ENCODE measurements around the gene U2AF2.

- TF ChIP-seq EZH2 (IDR thresholded peaks at IDR 0.05; ENCODE audit: low read depth, unreplicated experiment) (no peak), EZH2phosphoT487 (IDR thresholded peaks at IDR 0.05; ENCODE audit: unreplicated experiment) (no peak), CREB1 (CRISPR knock-in tag; IDR thresholded peaks at IDR 0.05; ENCODE audit: low read depth) (no peak), POLR2AphosphoS5 (IDR thresholded peaks at IDR 0.05; ENCODE audit: low read depth) (no peak), REST (IDR thresholded peaks at IDR 0.05; ENCODE audit: unreplicated experiment) (no peak), JUNB (IDR thresholded peaks at IDR 0.05; ENCODE audit: unreplicated experiment) (no peak), STAT1 (IDR thresholded peaks at IDR 0.05; ENCODE audit: unreplicated experiment) (no peak), ZNF462 (CRISPR knock-in tag; IDR thresholded peaks at IDR 0.05) (no peak), ZNF114 (CRISPR knock-in tag; IDR thresholded peaks at IDR 0.05) (no peak)
- TF ChIP-seq, protein P1, sequence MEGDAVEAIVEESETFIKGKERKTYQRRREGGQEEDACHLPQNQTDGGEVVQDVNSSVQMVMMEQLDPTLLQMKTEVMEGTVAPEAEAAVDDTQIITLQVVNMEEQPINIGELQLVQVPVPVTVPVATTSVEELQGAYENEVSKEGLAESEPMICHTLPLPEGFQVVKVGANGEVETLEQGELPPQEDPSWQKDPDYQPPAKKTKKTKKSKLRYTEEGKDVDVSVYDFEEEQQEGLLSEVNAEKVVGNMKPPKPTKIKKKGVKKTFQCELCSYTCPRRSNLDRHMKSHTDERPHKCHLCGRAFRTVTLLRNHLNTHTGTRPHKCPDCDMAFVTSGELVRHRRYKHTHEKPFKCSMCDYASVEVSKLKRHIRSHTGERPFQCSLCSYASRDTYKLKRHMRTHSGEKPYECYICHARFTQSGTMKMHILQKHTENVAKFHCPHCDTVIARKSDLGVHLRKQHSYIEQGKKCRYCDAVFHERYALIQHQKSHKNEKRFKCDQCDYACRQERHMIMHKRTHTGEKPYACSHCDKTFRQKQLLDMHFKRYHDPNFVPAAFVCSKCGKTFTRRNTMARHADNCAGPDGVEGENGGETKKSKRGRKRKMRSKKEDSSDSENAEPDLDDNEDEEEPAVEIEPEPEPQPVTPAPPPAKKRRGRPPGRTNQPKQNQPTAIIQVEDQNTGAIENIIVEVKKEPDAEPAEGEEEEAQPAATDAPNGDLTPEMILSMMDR (conservative IDR thresholded peaks at IDR 0.05; ENCODE audit: low read depth in 2 of 2) = no peak
- TF ChIP-seq, protein P2, sequence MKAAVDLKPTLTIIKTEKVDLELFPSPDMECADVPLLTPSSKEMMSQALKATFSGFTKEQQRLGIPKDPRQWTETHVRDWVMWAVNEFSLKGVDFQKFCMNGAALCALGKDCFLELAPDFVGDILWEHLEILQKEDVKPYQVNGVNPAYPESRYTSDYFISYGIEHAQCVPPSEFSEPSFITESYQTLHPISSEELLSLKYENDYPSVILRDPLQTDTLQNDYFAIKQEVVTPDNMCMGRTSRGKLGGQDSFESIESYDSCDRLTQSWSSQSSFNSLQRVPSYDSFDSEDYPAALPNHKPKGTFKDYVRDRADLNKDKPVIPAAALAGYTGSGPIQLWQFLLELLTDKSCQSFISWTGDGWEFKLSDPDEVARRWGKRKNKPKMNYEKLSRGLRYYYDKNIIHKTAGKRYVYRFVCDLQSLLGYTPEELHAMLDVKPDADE (IDR thresholded peaks at IDR 0.05) = no peak
Observed at GRCh38 chr19:55685776-55686175, 30.9 kb downstream of the U2AF2 start.

All from GM23338 (cell line).